Naive thymus-derived CD4-positive, alpha-beta T cell (primary cell): Measurements from ENCODE around the gene TAF3. TPM values are rescaled to one million over a fixed set of nuclear protein-coding genes. Genes with fewer than 3 reads are reported as not detected.
A peak's percentile ranks its signal among the peaks of the same experiment; 100 is the strongest.

Source experiments
- ATAC-seq: fragments of 150-1000 bp; cut with Tn5 transposase; 2 replicates; pipeline ENCODE4 v1.10.0; 2021; ENCODE audit warnings: mild to moderate bottlenecking, moderate library complexity
- CTCF ChIA-PET: fragments of 350-600 bp; sonication (Branson Sonifier 250); formaldehyde crosslinking; loops from one replicate; lab custom pipeline; 2021; ENCODE audit warnings: antibody characterized with exemption; lab: Charles Lee
- POLR2A ChIA-PET: fragments of 350-600 bp; sonication (Branson Sonifier 250); formaldehyde crosslinking; loops from one replicate; lab custom pipeline; 2021; ENCODE audit warnings: antibody characterized with exemption, inconsistent platforms; lab: Charles Lee
- DNase-seq, 9 donors: peaks; one replicate each; pipeline versions ENCODE4 v3.0.0 to v3.0.0-alpha.2; 2020 to 2022; ENCODE audit warnings: mixed read lengths in 1 of 9
- H3K27ac ChIP-seq: one replicate; pipeline ENCODE4 v1.7.0; 2013; ENCODE audit warnings: mild to moderate bottlenecking, low read depth, low read length, moderate library complexity
- H3K27me3 ChIP-seq, 2 donors: one replicate each; pipeline ENCODE4 v1.7.0; 2013; ENCODE audit warnings: low read length in 2 of 2, mild to moderate bottlenecking in 2 of 2, moderate library complexity in 2 of 2; ENCODE audit not compliant: control insufficient read depth in 2 of 2, insufficient read depth in 2 of 2
- H3K36me3 ChIP-seq, 3 experiments: 1 replicate in 2 of 3; 2 replicates in 1 of 3; pipeline ENCODE4 v1.7.0; 2013; ENCODE audit warnings: low read length in 3 of 3, mild to moderate bottlenecking in 3 of 3, moderate library complexity in 1 of 3; ENCODE audit not compliant: insufficient read depth in 3 of 3, control insufficient read depth in 2 of 3
- H3K4me1 ChIP-seq, 2 donors: one replicate each; pipeline ENCODE4 v1.7.0; 2013; ENCODE audit warnings: low read length in 2 of 2, mild to moderate bottlenecking in 2 of 2, moderate library complexity in 1 of 2; ENCODE audit not compliant: control insufficient read depth in 2 of 2, insufficient read depth in 2 of 2
- H3K4me3 ChIP-seq: 2 replicates; pipeline ENCODE4 v1.7.0; 2013; ENCODE audit warnings: mild to moderate bottlenecking, low read length
- H3K9me3 ChIP-seq, 3 experiments: 1 replicate in 2 of 3; 2 replicates in 1 of 3; pipeline ENCODE4 v1.7.0; 2013; ENCODE audit warnings: low read length in 3 of 3; ENCODE audit not compliant: control insufficient read depth in 2 of 3
- H3K27ac Mint-ChIP-seq, 9 donors: one replicate each; pipeline ENCODE4 v1.8.0; 2020 to 2022; ENCODE audit warnings: mixed read lengths in 9 of 9, mild to moderate bottlenecking in 8 of 9, moderate library complexity in 5 of 9, inconsistent platforms in 2 of 9
- H3K27me3 Mint-ChIP-seq, 5 donors: one replicate each; pipeline ENCODE4 v1.8.0; 2021 to 2022; ENCODE audit warnings: mixed read lengths in 5 of 5, mild to moderate bottlenecking in 1 of 5
- H3K36me3 Mint-ChIP-seq, 5 donors: one replicate each; pipeline ENCODE4 v1.8.0; 2020 to 2022; ENCODE audit warnings: mixed read lengths in 5 of 5, mild to moderate bottlenecking in 3 of 5, inconsistent platforms in 1 of 5
- H3K4me1 Mint-ChIP-seq, 7 donors: one replicate each; pipeline ENCODE4 v1.8.0; 2020 to 2022; ENCODE audit warnings: mixed read lengths in 7 of 7, mild to moderate bottlenecking in 3 of 7, inconsistent platforms in 1 of 7
- H3K4me3 Mint-ChIP-seq, 10 donors: one replicate each; pipeline ENCODE4 v1.8.0; 2020 to 2022; ENCODE audit warnings: mild to moderate bottlenecking in 10 of 10, mixed read lengths in 10 of 10, moderate library complexity in 6 of 10, inconsistent platforms in 2 of 10
- H3K9me3 Mint-ChIP-seq, 11 donors: one replicate each; pipeline ENCODE4 v1.8.0; 2020 to 2022; ENCODE audit warnings: mixed read lengths in 11 of 11, mild to moderate bottlenecking in 4 of 11, inconsistent platforms in 1 of 11, moderate library complexity in 1 of 11
- intact Hi-C, 2 donors: fragments of 100-400 bp; cut with micrococcal nuclease; formaldehyde crosslinking; loops; one replicate each; pipeline ENCODE4 v1.15.1; 2023
- polyA plus RNA-seq, 2 donors: library from polyadenylated mRNA; unstranded; fragments of 300-500 nt; fragmentation: Illumina TruSeq; gene quantifications; one replicate each; pipeline ENCODE4 v1.2.3, GENCODE V29; 2021
- total RNA-seq, 6 experiments: library from RNA in 5 of 6; stranded (reverse) in 5 of 6; gene quantifications; 1 replicate in 5 of 6; 2 replicates in 1 of 6; pipeline ENCODE4 v1.2.3 and lab custom pipeline; 2021 to 2026

The TAF3 gene
- total and polyA plus RNA-seq, 7 experiments from 2014 or later = 12.2 to 23.9 (median 18.8) TPM

DNA sequence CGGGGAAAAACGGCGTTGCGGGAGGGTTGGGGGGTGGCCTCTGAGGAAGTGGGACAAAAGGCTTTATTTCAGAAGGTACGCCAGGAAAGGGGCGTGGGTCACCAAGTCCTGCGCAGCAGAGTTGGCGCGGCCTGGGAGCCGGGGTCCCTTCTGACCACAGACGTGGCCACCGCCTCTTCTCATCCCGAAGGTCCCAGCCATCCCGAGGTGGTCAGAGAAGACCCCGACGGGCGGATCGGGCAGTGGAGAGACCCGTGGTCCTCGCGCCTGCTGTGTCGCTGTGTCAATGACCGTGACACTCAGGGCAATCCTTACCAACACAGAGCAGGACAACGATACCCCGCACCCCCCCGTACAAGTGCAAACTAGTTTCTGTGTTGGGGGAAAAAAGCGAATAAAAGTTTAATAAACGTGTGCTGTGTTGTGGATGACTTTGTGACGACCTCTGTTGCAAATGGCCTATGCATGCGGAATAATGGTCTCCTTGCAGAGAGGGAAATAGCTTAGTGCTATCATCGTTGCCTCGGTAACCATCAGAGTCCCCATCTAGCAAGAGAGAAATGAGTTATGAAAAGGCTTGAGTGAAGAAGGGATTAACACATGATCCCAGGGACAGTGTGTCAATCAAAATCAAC, 216.8 kb downstream of the TAF3 start:
- no peak overlapping the region for H3K27ac ChIP-seq
- ChIA-PET CTCF (no interaction called here), POLR2A (no interaction called here)
- ATAC-seq (no peak), DNase-seq (peak in 4 of 9 donors; percentile 23 to 28 (median 26))
- H3K27me3 Mint-ChIP-seq = peaks cover 65 to 86% (median 66%) of the 10 kb centered on the region in 5 donors
- no peaks in the 10 kb centered on the region for H3K36me3 ChIP-seq
- peaks cover 0 to 5% (median 2%) of the 10 kb centered on the region in 5 donors for H3K36me3 Mint-ChIP-seq
- peak overlapping the region; percentile 49 to 70 (median 62) for H3K4me3 Mint-ChIP-seq
- peak overlapping the region in 7 of 9 donors; percentile 12 to 77 (median 38) for H3K27ac Mint-ChIP-seq
- H3K27me3 ChIP-seq = peaks cover 39 to 57% of the 10 kb centered on the region in 2 donors
- no peak overlapping the region for H3K4me3 ChIP-seq
- no peaks in the 10 kb centered on the region for H3K9me3 ChIP-seq
- intact Hi-C loops = no loop called here
- peaks cover 3 to 23% (median 6%) of the 10 kb centered on the region in 11 donors for H3K9me3 Mint-ChIP-seq
- peaks cover 17 to 30% (median 22%) of the 10 kb centered on the region in 7 donors for H3K4me1 Mint-ChIP-seq
- H3K4me1 ChIP-seq = peaks cover 10 to 20% of the 10 kb centered on the region in 2 donors

DNA sequence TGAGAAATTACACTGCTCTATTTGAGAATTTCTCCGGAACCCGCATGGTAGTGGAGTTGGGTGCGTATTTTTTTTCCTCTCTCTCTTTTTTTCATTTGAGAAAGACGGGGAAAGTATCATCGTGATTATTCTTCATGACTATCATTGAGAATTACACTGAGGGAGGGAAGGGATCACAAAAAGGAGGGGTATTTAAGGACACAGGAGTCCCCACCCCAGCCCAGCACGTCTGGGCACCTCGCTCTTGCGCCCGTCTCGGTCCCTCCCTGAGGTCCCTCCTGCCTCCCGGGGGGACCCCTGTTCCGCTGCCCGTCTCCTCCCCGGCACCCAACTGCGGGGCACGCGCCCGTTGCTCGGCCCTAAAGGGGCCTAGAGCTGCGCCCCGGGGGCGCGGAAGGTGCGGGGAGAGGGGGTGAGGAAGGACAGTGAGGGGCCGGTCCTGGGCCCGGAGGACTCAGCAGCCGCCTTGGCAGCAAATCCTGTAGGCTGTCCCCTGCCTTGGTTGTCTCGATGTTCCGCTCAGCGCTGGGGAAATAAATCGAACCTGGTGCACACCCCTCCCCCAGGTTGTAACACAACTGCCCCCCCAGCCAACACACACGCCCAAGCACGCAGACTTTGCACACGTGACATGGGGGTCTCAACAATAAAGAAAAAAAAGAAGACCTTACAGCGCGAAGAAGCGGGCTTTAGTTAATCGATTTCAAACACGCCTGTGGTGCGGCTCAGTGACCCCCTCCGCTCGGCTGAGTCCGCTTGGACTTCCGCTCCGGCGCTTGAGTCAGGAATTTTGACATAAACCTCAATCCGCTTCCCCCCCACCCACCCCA, 217.6 kb downstream of the TAF3 start:
- Histone ChIP-seq H3K4me1 (peaks cover 10 to 20% of the 10 kb centered on the region in 2 donors), H3K4me3 (no peak overlapping the region), H3K36me3 (no peaks in the 10 kb centered on the region), H3K27me3 (peaks cover 43 to 64% of the 10 kb centered on the region in 2 donors), H3K27ac (no peak overlapping the region), H3K9me3 (no peaks in the 10 kb centered on the region)
- ChIA-PET POLR2A (no interaction called here), CTCF (no interaction called here)
- Mint-ChIP-seq H3K9me3 (peaks cover 3 to 28% (median 6%) of the 10 kb centered on the region in 11 donors), H3K36me3 (peaks cover 0 to 5% (median 2%) of the 10 kb centered on the region in 5 donors), H3K4me3 (peak overlapping the region; percentile 36 to 70 (median 58)), H3K4me1 (peaks cover 17 to 30% (median 22%) of the 10 kb centered on the region in 7 donors), H3K27ac (peak overlapping the region in 7 of 9 donors; percentile 12 to 77 (median 38)), H3K27me3 (peaks cover 72 to 88% (median 73%) of the 10 kb centered on the region in 5 donors)
- intact Hi-C loops = loop anchor here (1.0 kb wide), 2 partner anchors 8 to 10 kb away; no protein-coding TSS in a partner anchor
- ATAC-seq = no peak
- DNase-seq = peak in 4 of 9 donors; percentile 4 to 16 (median 6)

DNA sequence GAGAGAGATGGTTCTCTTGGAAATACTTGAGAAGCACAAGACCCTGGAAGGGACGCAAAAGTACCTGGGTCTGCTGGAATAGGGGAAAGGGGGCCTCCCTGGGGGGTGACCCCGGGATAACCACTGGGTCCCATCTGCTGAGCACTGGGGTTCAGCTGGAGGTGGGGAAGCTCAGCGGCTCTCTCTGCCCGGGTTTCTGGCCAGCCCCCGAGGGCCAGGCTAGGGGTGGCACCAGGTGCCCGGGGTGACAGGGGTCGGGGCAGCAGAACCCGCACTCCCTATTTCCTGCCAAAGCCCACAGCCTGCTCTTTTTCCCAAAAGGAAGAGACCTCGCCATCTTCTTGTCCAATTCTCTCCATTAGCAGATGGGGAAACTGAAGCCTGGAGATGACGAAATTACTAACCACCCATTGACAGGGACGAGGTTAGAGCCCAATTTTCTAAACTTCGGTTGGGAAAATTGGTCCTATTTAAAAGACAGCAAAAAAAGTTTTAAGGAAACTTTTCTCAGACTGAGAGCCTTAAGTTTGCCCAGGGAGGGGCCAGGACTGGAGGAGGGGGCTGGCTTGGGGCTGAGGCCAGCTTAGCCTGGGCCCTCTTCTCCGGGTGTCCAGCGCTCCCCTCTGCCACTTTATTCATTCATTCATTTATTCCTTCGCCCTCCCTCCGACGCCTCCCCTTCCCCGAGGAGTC, 218.3 kb downstream of the TAF3 start:
- H3K4me1 ChIP-seq = peaks cover 10 to 20% of the 10 kb centered on the region in 2 donors
- no peak overlapping the region for H3K4me3 ChIP-seq
- peaks cover 47 to 70% of the 10 kb centered on the region in 2 donors for H3K27me3 ChIP-seq
- peak overlapping the region in 6 of 9 donors; percentile 26 to 72 (median 64) for H3K27ac Mint-ChIP-seq
- H3K9me3 Mint-ChIP-seq = peaks cover 3 to 35% (median 6%) of the 10 kb centered on the region in 11 donors
- H3K9me3 ChIP-seq = no peaks in the 10 kb centered on the region
- ChIA-PET POLR2A (interaction anchor here (0.5 to 0.7 kb wide), 2 partner anchors 1020 to 1073 kb away, joined by 3 read pairs; no protein-coding TSS in a partner anchor), CTCF (no interaction called here)
- H3K36me3 Mint-ChIP-seq = peaks cover 0 to 5% (median 2%) of the 10 kb centered on the region in 5 donors
- H3K27ac ChIP-seq = no peak overlapping the region
- DNase-seq (peak in 2 of 9 donors; percentile 9 to 12), ATAC-seq (no peak)
- H3K4me1 Mint-ChIP-seq = peaks cover 17 to 34% (median 25%) of the 10 kb centered on the region in 7 donors
- H3K27me3 Mint-ChIP-seq = peaks cover 77 to 88% (median 78%) of the 10 kb centered on the region in 5 donors
- peak overlapping the region in 6 of 10 donors; percentile 18 to 67 (median 36) for H3K4me3 Mint-ChIP-seq
- intact Hi-C loops = loop anchor here (1.0 kb wide), 2 partner anchors 8 to 10 kb away; no protein-coding TSS in a partner anchor
- no peaks in the 10 kb centered on the region for H3K36me3 ChIP-seq

DNA sequence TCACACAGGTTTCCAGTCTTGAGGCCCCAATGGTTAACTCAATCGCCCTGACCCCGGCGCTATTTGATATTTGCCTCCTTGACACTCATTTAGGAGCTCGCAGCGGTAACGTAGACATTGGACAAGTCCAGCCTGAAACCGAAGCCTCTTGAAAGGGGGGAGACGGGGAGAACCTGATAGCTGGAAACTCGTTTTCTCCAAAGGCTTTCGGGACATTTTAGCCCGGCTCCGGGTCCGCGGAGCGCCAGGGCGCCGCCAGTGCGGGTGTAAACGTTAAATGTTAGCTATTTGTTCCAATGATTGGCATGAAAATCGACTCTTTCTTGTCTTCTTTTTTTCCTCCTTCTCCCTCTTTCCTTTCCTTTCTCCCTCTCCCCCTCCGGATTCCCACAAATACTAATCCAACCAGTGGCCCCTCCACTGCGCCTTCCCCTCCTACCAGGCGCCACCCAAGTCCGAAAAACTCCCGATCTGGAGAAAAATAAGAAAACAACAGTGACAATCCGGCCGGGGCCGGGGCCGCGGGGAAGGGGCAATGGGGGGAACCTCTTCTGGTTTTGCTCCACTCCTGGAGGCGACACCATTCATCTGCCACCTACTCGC, 219.0 kb downstream of the TAF3 start:
- Histone ChIP-seq H3K4me3 (no peak overlapping the region), H3K36me3 (no peaks in the 10 kb centered on the region), H3K27me3 (peaks cover 54 to 77% of the 10 kb centered on the region in 2 donors), H3K27ac (no peak overlapping the region), H3K4me1 (peaks cover 10 to 20% of the 10 kb centered on the region in 2 donors), H3K9me3 (no peaks in the 10 kb centered on the region)
- Mint-ChIP-seq H3K4me3 (peak overlapping the region in 6 of 10 donors; percentile 18 to 67 (median 36)), H3K27ac (peak overlapping the region in 7 of 9 donors; percentile 26 to 83 (median 62)), H3K4me1 (peaks cover 18 to 40% (median 26%) of the 10 kb centered on the region in 7 donors), H3K9me3 (peaks cover 3 to 35% (median 6%) of the 10 kb centered on the region in 11 donors), H3K36me3 (peaks cover 0 to 5% (median 2%) of the 10 kb centered on the region in 5 donors), H3K27me3 (peaks cover 77 to 88% (median 79%) of the 10 kb centered on the region in 5 donors)
- POLR2A ChIA-PET = interaction anchor here (0.7 kb wide), 1 partner anchor 1019 kb away, joined by 3 read pairs; no protein-coding TSS in a partner anchor
- ATAC-seq = no peak
- intact Hi-C loops = no loop called here
- peak in 4 of 9 donors; percentile 6 to 22 (median 20) for DNase-seq
- CTCF ChIA-PET = no interaction called here

DNA sequence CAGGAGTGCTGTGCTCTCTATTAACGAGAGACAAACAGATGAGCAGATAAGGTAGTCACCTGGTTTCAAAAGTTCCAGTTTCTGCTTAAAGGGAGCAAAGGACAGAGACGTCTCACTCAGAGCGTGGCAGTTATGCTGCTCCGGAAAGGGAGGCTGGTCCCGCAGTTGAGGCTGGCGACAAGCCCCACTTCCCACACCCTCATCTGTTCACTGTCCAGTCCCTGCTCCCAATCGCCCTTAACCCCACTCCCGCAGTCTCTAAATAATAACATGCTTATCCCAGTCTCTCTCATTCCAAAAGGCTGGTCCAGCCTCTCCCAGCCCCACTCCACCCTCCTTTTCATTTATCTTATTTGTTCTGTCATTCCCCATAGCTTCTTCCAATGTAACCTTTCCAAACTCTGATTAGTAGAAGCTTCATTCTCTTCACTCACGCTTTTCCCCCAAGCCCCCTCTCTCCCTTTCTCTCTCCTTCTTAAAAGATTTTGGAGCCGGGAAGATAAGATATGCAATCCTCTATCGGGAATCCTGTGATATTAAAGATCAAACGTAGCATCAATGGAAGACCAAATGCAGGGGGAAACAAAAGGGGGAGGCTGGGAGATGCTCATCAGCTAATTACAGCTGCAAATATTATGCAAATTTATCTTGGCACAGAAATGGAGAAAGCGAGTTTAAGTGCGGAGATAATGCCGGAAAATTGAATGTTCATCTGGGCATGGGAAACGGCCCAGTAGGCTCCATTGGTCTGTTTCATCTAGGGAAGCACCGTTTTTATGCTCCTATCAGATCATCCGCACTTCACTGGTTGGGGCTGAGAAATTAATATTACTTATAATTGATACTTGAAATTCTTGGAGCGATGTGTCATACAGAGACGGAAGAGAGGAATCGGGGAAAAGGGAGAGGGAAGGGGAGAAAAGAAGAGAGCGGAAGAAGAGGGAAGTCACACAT, 219.9 kb downstream of the TAF3 start:
- peaks cover 77 to 88% (median 78%) of the 10 kb centered on the region in 5 donors for H3K27me3 Mint-ChIP-seq
- intact Hi-C loops = loop anchor here in 1 of 2 donors (1.0 kb wide), 1 partner anchor 10 kb away; no protein-coding TSS in a partner anchor
- ATAC-seq = no peak
- POLR2A ChIA-PET = interaction anchor here (0.6 to 1.9 kb wide), 2 partner anchors 10 to 27 kb away, joined by 4 to 11 read pairs; no protein-coding TSS in a partner anchor
- H3K4me3 Mint-ChIP-seq = peak overlapping the region in 8 of 10 donors; percentile 9 to 46 (median 22)
- peak overlapping the region in 8 of 9 donors; percentile 16 to 84 (median 51) for H3K27ac Mint-ChIP-seq
- CTCF ChIA-PET = no interaction called here
- Histone ChIP-seq H3K27ac (no peak overlapping the region), H3K9me3 (no peaks in the 10 kb centered on the region), H3K36me3 (no peaks in the 10 kb centered on the region), H3K27me3 (peaks cover 59 to 86% of the 10 kb centered on the region in 2 donors), H3K4me3 (no peak overlapping the region), H3K4me1 (peaks cover 10 to 27% of the 10 kb centered on the region in 2 donors)
- peaks cover 5 to 42% (median 7%) of the 10 kb centered on the region in 11 donors for H3K9me3 Mint-ChIP-seq
- DNase-seq = peak in 4 of 9 donors; percentile 11 to 20 (median 16)
- peaks cover 27 to 49% (median 35%) of the 10 kb centered on the region in 7 donors for H3K4me1 Mint-ChIP-seq
- H3K36me3 Mint-ChIP-seq = peaks cover 0 to 5% (median 4%) of the 10 kb centered on the region in 5 donors
